ENCODE data around the gene PRR15L.

The PRR15L gene

GRCh38 chr17:47987240-47987835, 29.7 kb upstream of the PRR15L start:
- peak in 1 of 2 experiments; percentile 68 for DNase-seq

GRCh38 chr17:47986520-47986919, 28.8 kb upstream of the PRR15L start:
- no peak for DNase-seq

GRCh38 chr17:47983492-47984223, 26.0 kb upstream of the PRR15L start:
- no peak for DNase-seq

- DNase-seq = peak in 1 of 2 experiments; percentile 16
Measured at GRCh38 chr17:47982645-47983390, 25.1 kb upstream of the PRR15L start.

- DNase-seq = no peak
Measured at GRCh38 chr17:47982091-47982617, 24.5 kb upstream of the PRR15L start.

- no peak for DNase-seq
Measured at GRCh38 chr17:47981462-47981861, 23.8 kb upstream of the PRR15L start.

- DNase-seq = peak; percentile 54 to 83
Measured at GRCh38 chr17:47980541-47980940, 22.9 kb upstream of the PRR15L start.

GRCh38 chr17:47978324-47978723, 20.6 kb upstream of the PRR15L start:
- peak; percentile 19 to 73 for DNase-seq

- DNase-seq = no peak
Measured at GRCh38 chr17:47975823-47976205, 18.1 kb upstream of the PRR15L start.

- DNase-seq = no peak
Measured at GRCh38 chr17:47975189-47975822, 17.6 kb upstream of the PRR15L start.

- no peak for DNase-seq
Measured at GRCh38 chr17:47973541-47973940, 15.9 kb upstream of the PRR15L start.

- DNase-seq = peak; percentile 99
Measured at GRCh38 chr17:47970725-47971499, 13.2 kb upstream of the PRR15L start, which contains the start of gene CDK5RAP3. TSS of gene CDK5RAP3 (plus strand) at chr17:47971113. CDS start at chr17:47971147, 34 bp downstream.

- no peak for DNase-seq
Measured at GRCh38 chr17:47969930-47970724, 12.4 kb upstream of the PRR15L start.

GRCh38 chr17:47968836-47969235, 11.2 kb upstream of the PRR15L start:
- DNase-seq = no peak

- no peak for DNase-seq
Measured at GRCh38 chr17:47967607-47968252, 10.0 kb upstream of the PRR15L start.

- no peak for DNase-seq
Measured at GRCh38 chr17:47966079-47966519, 8.4 kb upstream of the PRR15L start.

GRCh38 chr17:47964856-47965255, 7.2 kb upstream of the PRR15L start:
- no peak for DNase-seq

- DNase-seq = no peak
Measured at GRCh38 chr17:47962901-47963300, 5.2 kb upstream of the PRR15L start.

- no peak for DNase-seq
Measured at GRCh38 chr17:47961406-47961805, 3.7 kb upstream of the PRR15L start.

GRCh38 chr17:47959825-47960655, 2.4 kb upstream of the PRR15L start:
- no peak for DNase-seq
